PC-9 (cell line): ENCODE results near the gene ZWINT.

Experiments used
- EZH2 ChIP-seq: fragments of 200-600 bp; sonication (generic); IDR thresholded peaks from 2 replicates; pipeline ENCODE4 v1.8.0; 2017; ENCODE audit warnings: antibody characterized with exemption, low read depth
- TF ChIP-seq, protein P1 (sequence below): fragments of 200-600 bp; sonication (generic); conservative IDR thresholded peaks from 2 replicates; pipeline ENCODE4 v1.6.1; 2017; ENCODE audit warnings: mixed run types, antibody characterized with exemption, mild to moderate bottlenecking, moderate library complexity

DNA sequence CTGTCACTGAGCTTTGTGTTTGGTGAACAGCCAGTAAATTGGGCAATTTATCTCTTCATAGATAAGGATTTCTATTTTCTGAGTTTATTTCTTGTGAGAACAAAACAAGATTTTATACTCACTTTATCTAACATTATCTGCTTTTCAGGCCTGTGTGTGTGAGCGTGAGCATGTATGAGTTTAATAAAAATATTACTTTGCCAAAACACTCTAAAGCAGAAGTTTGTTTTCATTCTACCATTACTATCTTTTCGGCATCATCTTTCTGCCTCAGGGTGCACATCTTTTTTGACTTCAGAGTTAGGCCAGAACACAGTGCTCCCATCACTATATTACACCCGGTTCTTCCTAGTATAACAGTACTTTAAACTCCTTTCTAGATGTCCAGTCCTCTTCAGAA, 13.0 kb downstream of the ZWINT start:
- TF ChIP-seq EZH2, result no peak
- TF ChIP-seq, protein P1, sequence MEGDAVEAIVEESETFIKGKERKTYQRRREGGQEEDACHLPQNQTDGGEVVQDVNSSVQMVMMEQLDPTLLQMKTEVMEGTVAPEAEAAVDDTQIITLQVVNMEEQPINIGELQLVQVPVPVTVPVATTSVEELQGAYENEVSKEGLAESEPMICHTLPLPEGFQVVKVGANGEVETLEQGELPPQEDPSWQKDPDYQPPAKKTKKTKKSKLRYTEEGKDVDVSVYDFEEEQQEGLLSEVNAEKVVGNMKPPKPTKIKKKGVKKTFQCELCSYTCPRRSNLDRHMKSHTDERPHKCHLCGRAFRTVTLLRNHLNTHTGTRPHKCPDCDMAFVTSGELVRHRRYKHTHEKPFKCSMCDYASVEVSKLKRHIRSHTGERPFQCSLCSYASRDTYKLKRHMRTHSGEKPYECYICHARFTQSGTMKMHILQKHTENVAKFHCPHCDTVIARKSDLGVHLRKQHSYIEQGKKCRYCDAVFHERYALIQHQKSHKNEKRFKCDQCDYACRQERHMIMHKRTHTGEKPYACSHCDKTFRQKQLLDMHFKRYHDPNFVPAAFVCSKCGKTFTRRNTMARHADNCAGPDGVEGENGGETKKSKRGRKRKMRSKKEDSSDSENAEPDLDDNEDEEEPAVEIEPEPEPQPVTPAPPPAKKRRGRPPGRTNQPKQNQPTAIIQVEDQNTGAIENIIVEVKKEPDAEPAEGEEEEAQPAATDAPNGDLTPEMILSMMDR, result no peak
